HCT116 (cell line): ENCODE measurements around the gene SLC47A2.

Experiments used
- CEBPB ChIP-seq: IDR thresholded peaks from 2 replicates; pipeline ENCODE4 v1.6.1; 2012; ENCODE audit warnings: low read depth
- CTCF ChIP-seq, 3 experiments: fragments of 200-600 bp in 1 of 3; sonication (generic) in 1 of 3; IDR thresholded peaks in 2 of 3; conservative IDR thresholded peaks in 1 of 3; 2 replicates each; pipeline ENCODE4 v1.5.1; 2012 to 2017; ENCODE audit warnings: low read depth in 2 of 3, low read length in 2 of 3, antibody characterized with exemption in 1 of 3, borderline replicate concordance in 1 of 3, control low read depth in 1 of 3, mild to moderate bottlenecking in 1 of 3, mixed read lengths in 1 of 3, mixed run types in 1 of 3, moderate library complexity in 1 of 3; ENCODE audit not compliant: insufficient read depth in 1 of 3
- EGR1 ChIP-seq: IDR thresholded peaks from 2 replicates; pipeline ENCODE4 v1.6.1; 2012; ENCODE audit warnings: low read depth
- EZH2 ChIP-seq: fragments of 200-600 bp; sonication (generic); IDR thresholded peaks from 2 replicates; pipeline ENCODE4 v1.6.1; 2017; ENCODE audit warnings: antibody characterized with exemption, mixed run types
- EZH2phosphoT487 ChIP-seq: fragments of 200-600 bp; IDR thresholded peaks from 2 replicates; pipeline ENCODE4 v1.6.1; 2018; ENCODE audit warnings: antibody characterized with exemption, borderline replicate concordance
- FOSL1 ChIP-seq: IDR thresholded peaks from 2 replicates; pipeline ENCODE4 v1.6.1; 2012; ENCODE audit warnings: low read depth
- MAX ChIP-seq: IDR thresholded peaks from 2 replicates; pipeline ENCODE4 v1.6.1; 2012
- POLR2A ChIP-seq: IDR thresholded peaks from 2 replicates; pipeline ENCODE4 v1.7.0; 2011; ENCODE audit warnings: borderline replicate concordance; ENCODE audit not compliant: insufficient read depth, insufficient read length; ENCODE audit errors: extremely low read depth
- POLR2AphosphoS5 ChIP-seq: IDR thresholded peaks from 2 replicates; pipeline ENCODE4 v1.6.1; 2011; ENCODE audit warnings: mild to moderate bottlenecking, low read depth, low read length, moderate library complexity
- REST ChIP-seq: IDR thresholded peaks from 2 replicates; pipeline ENCODE4 v1.6.1; 2012; ENCODE audit warnings: low read depth
- SP1 ChIP-seq: IDR thresholded peaks from 2 replicates; pipeline ENCODE4 v1.6.1; 2012; ENCODE audit warnings: low read depth
- SRF ChIP-seq: IDR thresholded peaks from 2 replicates; pipeline ENCODE4 v1.6.1; 2012; ENCODE audit warnings: low read depth
- TCF7L2 ChIP-seq: IDR thresholded peaks from 2 replicates; pipeline ENCODE4 v1.7.0; 2011; ENCODE audit warnings: borderline replicate concordance, inconsistent platforms; ENCODE audit not compliant: insufficient read depth, insufficient read length; ENCODE audit errors: extremely low read depth
- YY1 ChIP-seq: IDR thresholded peaks from 2 replicates; pipeline ENCODE4 v1.6.1; 2011; ENCODE audit warnings: low read length, low read depth, moderate library complexity, mild to moderate bottlenecking; ENCODE audit not compliant: insufficient replicate concordance; ENCODE audit errors: extremely low read depth

- TF ChIP-seq EGR1 (no peak), POLR2A (no peak), CEBPB (no peak), CTCF (IDR thresholded peaks at IDR 0.05 in 2 of 3, conservative IDR thresholded peaks at IDR 0.05 in 1 of 3; ENCODE audit: borderline replicate concordance in 1 of 3, insufficient read depth in 1 of 3, low read depth in 2 of 3, low read length in 2 of 3) (no peak), REST (no peak), TCF7L2 (no peak), EZH2phosphoT487 (no peak), EZH2 (no peak), POLR2AphosphoS5 (no peak), FOSL1 (no peak), SRF (no peak), SP1 (no peak), MAX (no peak), YY1 (no peak)
Observed at GRCh38 chr17:19747829-19748806, 31.7 kb upstream of the SLC47A2 start, which contains the start of gene ALDH3A1.
